H1 (cell line): ENCODE measurements around the gene COPS9. TPM values are rescaled to one million over a fixed set of nuclear protein-coding genes. Genes with fewer than 3 reads are reported as not detected.

Source experiments
- CTCF ChIA-PET: fragments of 300-600 bp; sonication (Branson Sonifier 250); formaldehyde crosslinking; loops from one replicate; lab custom pipeline; 2021; ENCODE audit not compliant: partially characterized antibody; lab: Charles Lee
- POLR2A ChIA-PET: fragments of 300-600 bp; sonication (Branson Sonifier 250); formaldehyde crosslinking; loops from one replicate; lab custom pipeline; 2021; ENCODE audit warnings: inconsistent platforms; ENCODE audit not compliant: partially characterized antibody; lab: Charles Lee
- DNase-seq, 2 experiments: peaks; one replicate each; pipeline versions ENCODE4 v3.0.0 to v3.0.0-alpha.2; 2010 to 2022; ENCODE audit warnings: low spot score in 2 of 2, low read depth in 1 of 2, mixed read lengths in 1 of 2
- FAIRE-seq: peaks from 2 replicates; lab custom pipeline; 2011; peaks lifted over from hg19 to GRCh38; lab: Jason Lieb, UNC
- H2AFZ ChIP-seq: 2 replicates; pipeline ENCODE4 v1.8.1; 2012; ENCODE audit warnings: low read length, inconsistent platforms
- H2AK5ac ChIP-seq: 2 replicates; pipeline ENCODE4 v1.6.1; 2013; ENCODE audit warnings: low read depth, low read length
- H2BK120ac ChIP-seq: replicated peaks from 2 replicates; pipeline ENCODE3; 2013; ENCODE audit warnings: low read depth, low read length, inconsistent platforms
- H2BK12ac ChIP-seq: 2 replicates; pipeline ENCODE4 v1.6.1; 2013; ENCODE audit warnings: low read depth, low read length
- H2BK15ac ChIP-seq: 2 replicates; pipeline ENCODE4 v1.6.1; 2013; ENCODE audit warnings: low read length
- H2BK20ac ChIP-seq: 2 replicates; pipeline ENCODE4 v1.6.1; 2013; ENCODE audit warnings: low read length
- H2BK5ac ChIP-seq: 2 replicates; pipeline ENCODE4 v1.6.1; 2013; ENCODE audit warnings: low read depth, low read length
- H3K14ac ChIP-seq: 2 replicates; pipeline ENCODE4 v1.6.1; 2013; ENCODE audit warnings: inconsistent platforms; ENCODE audit not compliant: insufficient read length
- H3K18ac ChIP-seq: 2 replicates; pipeline ENCODE4 v1.6.1; 2013; ENCODE audit warnings: low read length; ENCODE audit errors: extremely low read depth
- H3K23ac ChIP-seq: 2 replicates; pipeline ENCODE4 v1.6.1; 2013; ENCODE audit warnings: inconsistent platforms; ENCODE audit not compliant: insufficient read length
- H3K23me2 ChIP-seq: 2 replicates; pipeline ENCODE4 v1.6.1; 2013; ENCODE audit warnings: low read depth, low read length
- H3K27ac ChIP-seq: 2 replicates; pipeline ENCODE4 v1.6.1; 2011; ENCODE audit warnings: low read depth, low read length, inconsistent platforms
- H3K27me3 ChIP-seq, 4 experiments: replicated peaks in 1 of 4; 1 replicate in 1 of 4; 2 replicates in 3 of 4; pipeline versions ENCODE4 v1.6.1 to v1.8.1; 2011 to 2013; ENCODE audit warnings: low read length in 3 of 4, mild to moderate bottlenecking in 3 of 4, inconsistent platforms in 2 of 4, mixed read lengths in 2 of 4, moderate library complexity in 1 of 4; ENCODE audit not compliant: control insufficient read depth in 3 of 4, insufficient read depth in 3 of 4; ENCODE audit errors: extremely low read depth in 1 of 4
- H3K36me3 ChIP-seq, 4 experiments: 2 replicates each; pipeline versions ENCODE4 v1.6.1 to v1.8.1; 2011 to 2013; ENCODE audit warnings: mild to moderate bottlenecking in 4 of 4, low read length in 3 of 4, moderate library complexity in 2 of 4, control low read depth in 1 of 4, inconsistent platforms in 1 of 4; ENCODE audit not compliant: insufficient read depth in 4 of 4, control insufficient read depth in 2 of 4
- H3K4ac ChIP-seq: replicated peaks from 2 replicates; pipeline ENCODE3; 2013; ENCODE audit warnings: low read length, low read depth, mixed read lengths, inconsistent platforms; ENCODE audit not compliant: insufficient read length
- H3K4me1 ChIP-seq, 4 experiments: replicated peaks in 1 of 4; 1 replicate in 1 of 4; 2 replicates in 3 of 4; pipeline versions ENCODE4 v1.6.1 to v1.8.1; 2011 to 2013; ENCODE audit warnings: low read length in 3 of 4, inconsistent platforms in 2 of 4, mixed read lengths in 1 of 4; ENCODE audit not compliant: insufficient read depth in 4 of 4, control insufficient read depth in 3 of 4
- H3K4me2 ChIP-seq, 2 experiments: 2 replicates each; pipeline versions ENCODE4 v1.6.1 to v1.8.1; 2011 to 2013; ENCODE audit warnings: low read depth in 2 of 2, low read length in 2 of 2, control low read depth in 1 of 2, inconsistent platforms in 1 of 2, mild to moderate bottlenecking in 1 of 2; ENCODE audit not compliant: insufficient read depth in 1 of 2
- H3K4me3 ChIP-seq, 4 experiments: fragments of 200-600, 300-600 bp in 1 of 4; sonication (generic), shearing (Covaris generic), sonication (Bioruptor Twin) in 1 of 4; 2 replicates each; pipeline versions ENCODE4 v1.5.1 to v1.8.1; 2011 to 2016; ENCODE audit warnings: low read length in 4 of 4, low read depth in 3 of 4, control low read depth in 2 of 4, inconsistent platforms in 2 of 4, mild to moderate bottlenecking in 2 of 4, mixed read lengths in 1 of 4, moderate library complexity in 1 of 4; ENCODE audit not compliant: insufficient read depth in 2 of 4; ENCODE audit errors: extremely low read depth in 1 of 4
- H3K56ac ChIP-seq: replicated peaks from 2 replicates; pipeline ENCODE3; 2013; ENCODE audit warnings: low read depth, mild to moderate bottlenecking, mixed read lengths, low read length, inconsistent platforms; ENCODE audit not compliant: insufficient read length
- H3K79me1 ChIP-seq: 2 replicates; pipeline ENCODE4 v1.6.1; 2013; ENCODE audit warnings: low read depth, low read length, control low read depth
- H3K79me2 ChIP-seq, 2 experiments: 2 replicates each; pipeline versions ENCODE4 v1.6.1 to v1.8.1; 2012 to 2013; ENCODE audit warnings: low read length in 2 of 2, mild to moderate bottlenecking in 2 of 2, inconsistent platforms in 1 of 2; ENCODE audit not compliant: insufficient read depth in 2 of 2, control insufficient read depth in 1 of 2
- H3K9ac ChIP-seq, 4 experiments: replicated peaks in 1 of 4; 1 replicate in 1 of 4; 2 replicates in 3 of 4; pipeline versions ENCODE4 v1.6.1 to v1.8.1; 2011 to 2013; ENCODE audit warnings: low read depth in 3 of 4, low read length in 3 of 4, control low read depth in 2 of 4, mild to moderate bottlenecking in 2 of 4, moderate library complexity in 2 of 4, inconsistent platforms in 1 of 4; ENCODE audit errors: extremely low read depth in 1 of 4
- H3K9me3 ChIP-seq, 2 experiments: 2 replicates each; pipeline versions ENCODE4 v1.6.1 to v1.8.1; 2012 to 2013; ENCODE audit warnings: mild to moderate bottlenecking in 2 of 2, moderate library complexity in 2 of 2, control low read depth in 1 of 2, inconsistent platforms in 1 of 2, low read depth in 1 of 2, low read length in 1 of 2, mixed read lengths in 1 of 2; ENCODE audit not compliant: insufficient read depth in 2 of 2
- H4K20me1 ChIP-seq, 2 experiments: replicated peaks in 1 of 2; 2 replicates each; pipeline versions ENCODE3 to v1.8.1; 2011 to 2013; ENCODE audit warnings: inconsistent platforms in 2 of 2, low read length in 2 of 2, mild to moderate bottlenecking in 1 of 2; ENCODE audit not compliant: insufficient read depth in 2 of 2, control insufficient read depth in 1 of 2
- H4K5ac ChIP-seq: 2 replicates; pipeline ENCODE4 v1.6.1; 2013; ENCODE audit warnings: low read length, low read depth, mixed read lengths, inconsistent platforms; ENCODE audit not compliant: insufficient read length
- H4K8ac ChIP-seq: 2 replicates; pipeline ENCODE4 v1.8.0; 2013; ENCODE audit warnings: mild to moderate bottlenecking, moderate library complexity, low read length, inconsistent platforms; ENCODE audit not compliant: insufficient read depth; ENCODE audit errors: extremely low read depth
- H4K91ac ChIP-seq: replicated peaks from 2 replicates; pipeline ENCODE3; 2013; ENCODE audit warnings: low read length, mixed read lengths, inconsistent platforms; ENCODE audit not compliant: insufficient read length
- ATF2 ChIP-seq: IDR thresholded peaks from 2 replicates; pipeline ENCODE4 v1.6.1; 2012; ENCODE audit warnings: low read length, inconsistent platforms
- BCL11A ChIP-seq, 2 experiments: IDR thresholded peaks; one replicate each; pipeline ENCODE4 v1.6.1; 2011; ENCODE audit warnings: low read depth in 2 of 2, low read length in 2 of 2, mild to moderate bottlenecking in 2 of 2
- CHD2 ChIP-seq: IDR thresholded peaks from 2 replicates; pipeline ENCODE4 v1.6.1; 2012; ENCODE audit warnings: low read length, improper control_type of control experiment
- CREB1 ChIP-seq: IDR thresholded peaks from 2 replicates; pipeline ENCODE4 v1.6.1; 2012; ENCODE audit warnings: inconsistent platforms
- EP300 ChIP-seq, 2 experiments: IDR thresholded peaks; 1 replicate in 1 of 2; 2 replicates in 1 of 2; pipeline ENCODE4 v1.6.1; 2011 to 2012; ENCODE audit warnings: low read depth in 2 of 2, low read length in 2 of 2, mild to moderate bottlenecking in 2 of 2, borderline replicate concordance in 1 of 2, inconsistent platforms in 1 of 2, moderate library complexity in 1 of 2
- FOSL1 ChIP-seq: IDR thresholded peaks from 2 replicates; pipeline ENCODE4 v1.6.1; 2011; ENCODE audit warnings: mild to moderate bottlenecking, low read depth, low read length, moderate library complexity; ENCODE audit not compliant: insufficient read depth
- NANOG ChIP-seq: IDR thresholded peaks from 2 replicates; pipeline ENCODE4 v1.6.1; 2011; ENCODE audit warnings: low read length, low read depth, mild to moderate bottlenecking, inconsistent platforms; ENCODE audit not compliant: insufficient read depth, poor library complexity, severe bottlenecking
- POU5F1 ChIP-seq: IDR thresholded peaks from 2 replicates; pipeline ENCODE4 v1.6.1; 2011; ENCODE audit warnings: low read depth, mild to moderate bottlenecking, low read length, moderate library complexity
- SIN3A ChIP-seq, 2 experiments: IDR thresholded peaks in 1 of 2; conservative IDR thresholded peaks in 1 of 2; 2 replicates each; pipeline ENCODE4 v1.6.1; 2011 to 2012; ENCODE audit warnings: low read length in 2 of 2, improper control_type of control experiment in 1 of 2, low read depth in 1 of 2, mild to moderate bottlenecking in 1 of 2
- SIRT6 ChIP-seq: IDR thresholded peaks from one replicate; pipeline ENCODE4 v1.7.1; 2012; ENCODE audit warnings: low read length, inconsistent platforms
- SP2 ChIP-seq: IDR thresholded peaks from 2 replicates; pipeline ENCODE4 v1.6.1; 2012; ENCODE audit warnings: mild to moderate bottlenecking, low read length, inconsistent platforms
- YY1 ChIP-seq: IDR thresholded peaks from 2 replicates; pipeline ENCODE4 v1.6.1; 2011; ENCODE audit warnings: low read depth, mild to moderate bottlenecking, low read length
- WGBS, 2 experiments: shearing (Covaris generic) in 1 of 2; methylation state at CpG; one replicate each; pipeline versions ENCODE4 v1.1.6 to v1.1.7; 2013 to 2015; ENCODE audit warnings: low lambda C conversion rate in 2 of 2, mixed read lengths in 2 of 2, inconsistent platforms in 1 of 2, low coverage in 1 of 2, missing lambda C conversion rate in 1 of 2; ENCODE audit not compliant: insufficient replicate concordance in 2 of 2, insufficient coverage in 1 of 2, insufficient read length in 1 of 2; ENCODE audit errors: extremely low coverage in 1 of 2, missing lambda C conversion rate in 1 of 2; 5-methylcytosine and 5-hydroxymethylcytosine counted together
- polyA plus RNA-seq, 7 experiments: library from polyadenylated mRNA; depleted of rRNA in 3 of 7; stranded (reverse) in 5 of 7; unstranded in 2 of 7; fragments of >200 nt in 5 of 7; fragments of 200-250 nt in 2 of 7; gene quantifications; 1 replicate in 5 of 7; 2 replicates in 1 of 7; 4 replicates in 1 of 7; pipeline versions ENCODE4 v1.2.1 to v1.2.3, GENCODE V29; 2011 to 2013; ENCODE audit warnings: missing spikeins in 2 of 7, mixed read lengths in 2 of 7
- total RNA-seq: library from RNA; stranded (reverse); fragmentation: NEBNext Ultra II Directional; extraction: Animal tissue kit (Norgen Biotek cat#: 25700); gene quantifications from 2 replicates; pipeline ENCODE4 v1.2.1, GENCODE V29; 2021

The COPS9 gene
- total and polyA plus RNA-seq, 2 of the 8 experiments (the other 6 are each of a cell fraction or from before 2014, with no cell fraction given), result 154 to 234 TPM

- Histone ChIP-seq H4K5ac (no peak overlapping the region), H2BK120ac (no peak overlapping the region), H3K36me3 (peaks cover 0 to under 1% (median 0%) of the 10 kb centered on the region in 4 experiments; a peak in 1 of 8 replicates), H3K4ac (peak overlapping the region; percentile 15), H3K79me2 (peaks cover 13 to 20% of the 10 kb centered on the region in 2 experiments), H2AFZ (no peak overlapping the region), H4K8ac (no peak overlapping the region), H3K79me1 (peaks cover 10% of the 10 kb centered on the region), H2BK15ac (no peak overlapping the region), H2BK5ac (no peak overlapping the region), H3K4me2 (no peak overlapping the region), H3K14ac (no peak overlapping the region), H3K9ac (no peak overlapping the region), H2BK20ac (0 out of 2 replicates have a peak overlapping the region, but pooled peaks have one; percentile 32), H3K9me3 (no peaks in the 10 kb centered on the region), H4K91ac (peak overlapping the region; percentile 30), H4K20me1 (peaks cover 9 to 12% of the 10 kb centered on the region in 2 experiments), H3K27me3 (peaks cover 0 to 8% (median 6%) of the 10 kb centered on the region in 4 experiments; a peak in 5 of 7 replicates), H3K18ac (no peak overlapping the region), H3K4me3 (no peak overlapping the region), H3K23ac (no peak overlapping the region), H3K4me1 (peaks cover 0 to 25% (median 19%) of the 10 kb centered on the region in 4 experiments; a peak in 6 of 7 replicates), H2AK5ac (no peak overlapping the region), H3K56ac (no peak overlapping the region), H2BK12ac (no peak overlapping the region), H3K27ac (no peak overlapping the region), H3K23me2 (peaks cover 14% of the 10 kb centered on the region; the same call in 1 of the 2 replicates)
- TF ChIP-seq SIRT6 (no peak), SP2 (no peak), SIN3A (conservative IDR thresholded peaks at IDR 0.05 in 1 of 2, IDR thresholded peaks at IDR 0.05 in 1 of 2; ENCODE audit: low read depth in 1 of 2, low read length in 2 of 2) (no peak), NANOG (no peak), CREB1 (no peak), EP300 (IDR thresholded peaks at IDR 0.05; ENCODE audit: borderline replicate concordance in 1 of 2, low read depth in 2 of 2, low read length in 2 of 2) (no peak), ATF2 (no peak), YY1 (no peak), CHD2 (no peak), FOSL1 (no peak), BCL11A (IDR thresholded peaks at IDR 0.05; ENCODE audit: low read depth in 2 of 2, low read length in 2 of 2) (no peak), POU5F1 (no peak)
- ChIA-PET POLR2A (interaction anchor here (1.4 kb wide), 1 partner anchor 10 kb away, joined by 5 read pairs; no protein-coding TSS in a partner anchor), CTCF (interaction anchor here (1.0 to 1.5 kb wide), 3 partner anchors 78 to 1835 kb away, joined by 3 to 6 read pairs (median 3); no protein-coding TSS in a partner anchor)
- FAIRE-seq (no peak), DNase-seq (no peak)
- WGBS, 2 experiments, result 86% methylated on average over 15 of the region's 15 CpGs; no CpG with 5 or more reads in 1 of the 2 experiments
Measured at GRCh38 chr2:240139011-240139441, 2.9 kb upstream of the COPS9 start.
